Keratinocyte (primary cell): ENCODE measurements around the gene IL3.

Experiments
- EZH2 ChIP-seq: IDR thresholded peaks from one replicate; pipeline ENCODE4 v1.6.1; 2012; ENCODE audit warnings: inconsistent platforms, mild to moderate bottlenecking, low read length, moderate library complexity
- TF ChIP-seq, protein P1 (sequence below), 3 experiments: IDR thresholded peaks in 1 of 3; conservative IDR thresholded peaks in 1 of 3; optimal IDR thresholded peaks in 1 of 3; 2 replicates in 2 of 3; 3 replicates in 1 of 3; pipeline versions ENCODE3 to v1.5.1; 2011; ENCODE audit warnings: low read length in 3 of 3, mild to moderate bottlenecking in 3 of 3, moderate library complexity in 2 of 3, control low read depth in 1 of 3, inconsistent platforms in 1 of 3; ENCODE audit not compliant: insufficient read depth in 2 of 3; ENCODE audit errors: extremely low read depth in 1 of 3

DNA sequence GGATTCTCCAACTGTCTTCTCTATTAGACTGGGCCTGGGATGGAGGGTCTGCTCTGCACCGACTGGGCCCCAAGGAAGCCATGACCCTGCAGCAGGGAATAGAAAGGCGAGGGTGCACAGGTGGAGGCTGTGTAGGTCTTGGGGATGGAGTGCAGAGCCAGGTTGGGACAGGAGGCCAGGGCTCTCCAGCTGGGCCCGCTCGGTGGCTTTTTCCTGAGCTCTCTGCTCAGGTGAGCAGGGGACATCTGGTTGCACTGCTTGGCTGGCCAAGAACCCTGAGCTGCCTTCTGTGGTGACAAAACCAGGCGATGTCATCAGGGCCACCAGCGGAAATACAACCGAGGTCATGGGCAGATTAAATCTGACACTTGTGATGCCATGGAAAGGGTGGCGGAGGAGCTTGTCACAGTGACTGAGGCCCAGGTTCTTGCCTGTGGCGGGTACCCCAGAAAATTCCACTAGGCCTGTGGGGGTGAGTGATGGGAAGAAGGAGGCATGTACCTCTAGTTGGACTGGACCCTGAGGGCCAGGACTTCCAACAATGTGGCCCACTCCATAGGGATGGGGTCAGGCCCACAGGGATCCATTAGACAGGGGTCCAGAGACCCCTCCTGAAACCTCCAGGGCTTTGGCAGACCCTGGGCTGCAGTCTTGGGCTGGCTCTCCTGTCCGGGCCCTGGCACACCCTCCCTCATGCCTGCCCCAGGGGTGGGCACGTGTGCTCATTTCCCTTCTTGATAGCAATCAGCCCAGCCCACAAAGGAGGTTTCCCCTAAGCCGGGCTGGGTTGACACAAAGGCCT, 4.4 kb upstream of the IL3 start:
- TF ChIP-seq, protein P1, sequence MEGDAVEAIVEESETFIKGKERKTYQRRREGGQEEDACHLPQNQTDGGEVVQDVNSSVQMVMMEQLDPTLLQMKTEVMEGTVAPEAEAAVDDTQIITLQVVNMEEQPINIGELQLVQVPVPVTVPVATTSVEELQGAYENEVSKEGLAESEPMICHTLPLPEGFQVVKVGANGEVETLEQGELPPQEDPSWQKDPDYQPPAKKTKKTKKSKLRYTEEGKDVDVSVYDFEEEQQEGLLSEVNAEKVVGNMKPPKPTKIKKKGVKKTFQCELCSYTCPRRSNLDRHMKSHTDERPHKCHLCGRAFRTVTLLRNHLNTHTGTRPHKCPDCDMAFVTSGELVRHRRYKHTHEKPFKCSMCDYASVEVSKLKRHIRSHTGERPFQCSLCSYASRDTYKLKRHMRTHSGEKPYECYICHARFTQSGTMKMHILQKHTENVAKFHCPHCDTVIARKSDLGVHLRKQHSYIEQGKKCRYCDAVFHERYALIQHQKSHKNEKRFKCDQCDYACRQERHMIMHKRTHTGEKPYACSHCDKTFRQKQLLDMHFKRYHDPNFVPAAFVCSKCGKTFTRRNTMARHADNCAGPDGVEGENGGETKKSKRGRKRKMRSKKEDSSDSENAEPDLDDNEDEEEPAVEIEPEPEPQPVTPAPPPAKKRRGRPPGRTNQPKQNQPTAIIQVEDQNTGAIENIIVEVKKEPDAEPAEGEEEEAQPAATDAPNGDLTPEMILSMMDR (optimal IDR thresholded peaks at IDR 0.05 in 1 of 3, IDR thresholded peaks at IDR 0.05 in 1 of 3, conservative IDR thresholded peaks at IDR 0.05 in 1 of 3; ENCODE audit: extremely low read depth in 1 of 3, insufficient read depth in 2 of 3, low read length in 3 of 3) = no peak
- TF ChIP-seq EZH2 = no peak
